A549 treated with CpdA at 1 μM for 4 hours (cell line): ENCODE results near the gene DHCR24. TPM values are rescaled to one million over a fixed set of nuclear protein-coding genes. Genes with fewer than 3 reads are reported as not detected.

Experiments used
- total RNA-seq: library from RNA; stranded (reverse); fragments of 200-300 nt; extraction: Qiagen RNA extraction; gene quantifications from 5 replicates; pipeline ENCODE4 v1.2.3, GENCODE V29; 2022; ENCODE audit warnings: low read depth

The DHCR24 gene
- total RNA-seq = 35.2 to 44.0 TPM (median 39.5 TPM) in 5 replicates

GRCh38 chr1:54886724-54887664 is at the start of gene DHCR24:
DHCR24 (minus strand) TSS chr1:54887195; CDS start chr1:54887119, 76 bp downstream.

GRCh38 chr1:54800899-54801759 is 85.9 kb downstream of the DHCR24 start, which contains the start of gene TTC22:
TTC22 (minus strand) TSS chr1:54801323; CDS start chr1:54801163, 160 bp downstream.

Other genes starting within 250 kb of the DHCR24 start
- gene MROH7, start 245.4 kb downstream of the DHCR24 start, total RNA-seq = not detected in 5 replicates
- 29.0 to 41.6 TPM (median 30.6 TPM) in 5 replicates for gene TTC4, start 171.3 kb downstream of the DHCR24 start, total RNA-seq
- gene PARS2, start 122.7 kb downstream of the DHCR24 start, total RNA-seq = 3.8 to 5.9 TPM (median 4.9 TPM) in 5 replicates
- gene TTC22, start 85.9 kb downstream of the DHCR24 start, total RNA-seq = not detected in 5 replicates
- 0.31 to 0.57 TPM (median 0.34 TPM) in 5 replicates for gene TMEM61, start 93.4 kb upstream of the DHCR24 start, total RNA-seq
- gene BSND, start 111.7 kb upstream of the DHCR24 start, total RNA-seq = not detected in 5 replicates
- gene PCSK9, start 152.4 kb upstream of the DHCR24 start, total RNA-seq = 3.0 to 5.3 TPM (median 4.1 TPM) in 5 replicates